Measurements from ENCODE around the gene ME3.

DNA sequence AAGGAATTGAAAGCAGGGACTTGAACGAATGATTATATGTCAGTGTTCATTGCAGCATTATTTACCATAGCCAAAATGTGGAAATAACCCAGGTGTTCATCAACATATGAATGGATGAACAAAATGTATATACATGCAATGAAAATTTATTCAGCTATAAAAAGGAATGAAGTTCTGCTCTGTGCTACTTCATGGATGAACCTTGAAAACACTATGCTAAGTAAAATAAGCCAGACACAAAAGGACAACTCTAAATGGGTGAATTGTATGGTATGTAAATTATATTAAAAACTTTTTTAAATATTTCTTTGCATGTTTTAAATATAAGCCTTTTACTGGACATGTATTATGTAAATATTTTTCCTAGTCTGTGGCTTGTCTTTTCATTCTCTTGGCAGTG is 107.0 kb downstream of the ME3 start:
- TF ChIP-seq, protein P1, sequence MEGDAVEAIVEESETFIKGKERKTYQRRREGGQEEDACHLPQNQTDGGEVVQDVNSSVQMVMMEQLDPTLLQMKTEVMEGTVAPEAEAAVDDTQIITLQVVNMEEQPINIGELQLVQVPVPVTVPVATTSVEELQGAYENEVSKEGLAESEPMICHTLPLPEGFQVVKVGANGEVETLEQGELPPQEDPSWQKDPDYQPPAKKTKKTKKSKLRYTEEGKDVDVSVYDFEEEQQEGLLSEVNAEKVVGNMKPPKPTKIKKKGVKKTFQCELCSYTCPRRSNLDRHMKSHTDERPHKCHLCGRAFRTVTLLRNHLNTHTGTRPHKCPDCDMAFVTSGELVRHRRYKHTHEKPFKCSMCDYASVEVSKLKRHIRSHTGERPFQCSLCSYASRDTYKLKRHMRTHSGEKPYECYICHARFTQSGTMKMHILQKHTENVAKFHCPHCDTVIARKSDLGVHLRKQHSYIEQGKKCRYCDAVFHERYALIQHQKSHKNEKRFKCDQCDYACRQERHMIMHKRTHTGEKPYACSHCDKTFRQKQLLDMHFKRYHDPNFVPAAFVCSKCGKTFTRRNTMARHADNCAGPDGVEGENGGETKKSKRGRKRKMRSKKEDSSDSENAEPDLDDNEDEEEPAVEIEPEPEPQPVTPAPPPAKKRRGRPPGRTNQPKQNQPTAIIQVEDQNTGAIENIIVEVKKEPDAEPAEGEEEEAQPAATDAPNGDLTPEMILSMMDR (optimal IDR thresholded peaks at IDR 0.05 in 1 of 3, IDR thresholded peaks at IDR 0.05 in 1 of 3, conservative IDR thresholded peaks at IDR 0.05 in 1 of 3; ENCODE audit: extremely low read depth in 1 of 3, insufficient read depth in 2 of 3, low read length in 3 of 3) = no peak
- no peak for TF ChIP-seq EZH2 (IDR thresholded peaks at IDR 0.05; ENCODE audit: low read length)
